B cell (primary cell): ENCODE results near the gene RND1. TPM values are rescaled to one million over a fixed set of nuclear protein-coding genes. Genes with fewer than 3 reads are reported as not detected.

ENCODE experiments used
- ATAC-seq: fragments of 200-7000 bp; cut with Tn5 transposase; one replicate; pipeline ENCODE4 v1.10.0; 2021; ENCODE audit warnings: low read depth, mild to moderate bottlenecking, moderate number of reproducible peaks, moderate library complexity
- CTCF ChIA-PET: fragments of 350-600 bp; sonication (Branson Sonifier 250); formaldehyde crosslinking; loops from one replicate; lab custom pipeline; 2021; ENCODE audit warnings: antibody characterized with exemption, inconsistent platforms; lab: Charles Lee
- POLR2A ChIA-PET: fragments of 350-600 bp; sonication (Branson Sonifier 250); formaldehyde crosslinking; loops from one replicate; lab custom pipeline; 2021; ENCODE audit warnings: antibody characterized with exemption; lab: Charles Lee
- DNase-seq: peaks from one replicate; pipeline ENCODE4 v3.0.0; 2013
- H2AFZ ChIP-seq: 2 replicates; pipeline ENCODE4 v1.6.1; 2012; ENCODE audit warnings: mild to moderate bottlenecking, low read depth, low read length; ENCODE audit not compliant: insufficient read depth, poor library complexity, severe bottlenecking
- H3K27ac ChIP-seq, 2 donors: 1 replicate in 1 of 2; 2 replicates in 1 of 2; pipeline ENCODE4 v1.5.1; 2012 to 2013; ENCODE audit warnings: low read length in 2 of 2, mild to moderate bottlenecking in 2 of 2, moderate library complexity in 1 of 2
- H3K27me3 ChIP-seq, 4 experiments: fragments of 200-600 bp in 1 of 4; sonication (generic) in 1 of 4; replicated peaks in 1 of 4; 1 replicate in 2 of 4; 2 replicates in 2 of 4; pipeline versions ENCODE4 v1.6.1 to v1.7.0; 2013 to 2016; ENCODE audit warnings: low read length in 3 of 4, mild to moderate bottlenecking in 2 of 4, mixed read lengths in 1 of 4, moderate library complexity in 1 of 4; ENCODE audit not compliant: insufficient read depth in 4 of 4, control insufficient read depth in 3 of 4; ENCODE audit errors: control extremely low read depth in 1 of 4
- H3K36me3 ChIP-seq, 2 experiments: replicated peaks in 1 of 2; 1 replicate in 1 of 2; 2 replicates in 1 of 2; pipeline versions ENCODE4 v1.6.1 to v1.7.1; 2013; ENCODE audit warnings: low read length in 1 of 2; ENCODE audit not compliant: insufficient read depth in 2 of 2, control insufficient read depth in 1 of 2; ENCODE audit errors: control extremely low read depth in 1 of 2, extremely low read depth in 1 of 2
- H3K4me1 ChIP-seq, 2 donors: fragments of 200-600 bp in 1 of 2; sonication (generic) in 1 of 2; 1 replicate in 1 of 2; 2 replicates in 1 of 2; pipeline versions ENCODE4 v1.5.1 to v1.6.1; 2013 to 2017; ENCODE audit warnings: low read length in 2 of 2; ENCODE audit not compliant: control insufficient read depth in 2 of 2, insufficient read depth in 2 of 2
- H3K4me2 ChIP-seq: replicated peaks from 2 replicates; pipeline ENCODE3; 2012; ENCODE audit warnings: mild to moderate bottlenecking, low read depth, low read length; ENCODE audit not compliant: poor library complexity, severe bottlenecking
- H3K4me3 ChIP-seq, 5 experiments: fragments of 200-600 bp in 1 of 5; sonication (generic) in 1 of 5; 1 replicate in 3 of 5; 2 replicates in 2 of 5; pipeline versions ENCODE4 v1.5.1 to v1.7.0; 2011 to 2016; ENCODE audit warnings: low read length in 4 of 5, mild to moderate bottlenecking in 4 of 5, low read depth in 2 of 5, control low read depth in 1 of 5, moderate library complexity in 1 of 5; ENCODE audit not compliant: insufficient read depth in 1 of 5; ENCODE audit errors: control extremely low read depth in 1 of 5, extremely low read depth in 1 of 5
- H3K79me2 ChIP-seq: fragments of 200-600 bp; sonication (generic); one replicate; pipeline ENCODE4 v1.6.0; 2016; ENCODE audit warnings: low read length; ENCODE audit not compliant: control insufficient read depth, insufficient read depth
- H3K9ac ChIP-seq: fragments of 200-600 bp; sonication (generic); 2 replicates; pipeline ENCODE4 v1.6.1; 2017; ENCODE audit warnings: mild to moderate bottlenecking, low read length, moderate library complexity
- H3K9me3 ChIP-seq, 3 donors: one replicate each; pipeline versions ENCODE4 v1.6.1 to v1.7.1; 2013; ENCODE audit warnings: low read length in 2 of 3; ENCODE audit not compliant: control insufficient read depth in 2 of 3, insufficient read depth in 1 of 3; ENCODE audit errors: control extremely low read depth in 1 of 3
- H4K20me1 ChIP-seq: 2 replicates; pipeline ENCODE4 v1.6.0; 2012; ENCODE audit warnings: mild to moderate bottlenecking, low read length; ENCODE audit not compliant: insufficient read depth, control insufficient read depth, poor library complexity, severe bottlenecking
- H3K27ac Mint-ChIP-seq: one replicate; pipeline ENCODE4 v1.8.0; 2021; ENCODE audit warnings: mixed read lengths
- H3K27me3 Mint-ChIP-seq: one replicate; pipeline ENCODE4 v1.8.0; 2021; ENCODE audit warnings: mixed read lengths
- H3K4me1 Mint-ChIP-seq: one replicate; pipeline ENCODE4 v1.8.0; 2021; ENCODE audit warnings: mixed read lengths
- H3K4me3 Mint-ChIP-seq: one replicate; pipeline ENCODE4 v1.8.0; 2021; ENCODE audit warnings: mixed read lengths
- H3K9me3 Mint-ChIP-seq: one replicate; pipeline ENCODE4 v1.8.0; 2022; ENCODE audit warnings: mixed read lengths; ENCODE audit not compliant: insufficient read depth
- CTCF ChIP-seq: fragments of 200-600 bp; IDR thresholded peaks from one replicate; pipeline ENCODE4 v1.8.0; 2022; ENCODE audit warnings: antibody characterized with exemption, mild to moderate bottlenecking
- EZH2 ChIP-seq: IDR thresholded peaks from 2 replicates; pipeline ENCODE4 v1.6.1; 2012; ENCODE audit warnings: borderline replicate concordance, low read depth, mild to moderate bottlenecking, moderate library complexity, low read length; ENCODE audit not compliant: insufficient read depth, poor library complexity, severe bottlenecking
- WGBS: methylation state at CpG from one replicate; pipeline ENCODE4 v1.1.5; 2013; ENCODE audit warnings: missing lambda C conversion rate; ENCODE audit not compliant: insufficient coverage; 5-methylcytosine and 5-hydroxymethylcytosine counted together
- intact Hi-C: fragments of 100-400 bp; cut with micrococcal nuclease; formaldehyde crosslinking; loops from one replicate; pipeline ENCODE4 v1.10.0; 2022
- polyA plus RNA-seq: library from polyadenylated mRNA; depleted of rRNA; stranded (reverse); fragments of >200 nt; gene quantifications from 2 replicates; pipeline ENCODE4 v1.2.3, GENCODE V29; 2012
- total RNA-seq, 2 donors: library from RNA; stranded (reverse); fragments of 120-200 nt in 1 of 2; gene quantifications; 1 replicate in 1 of 2; 2 replicates in 1 of 2; pipeline versions ENCODE4 v1.2.3 to v1.2.4, GENCODE V29; 2013 to 2022

RND1 gene
- total and polyA plus RNA-seq, 2 donors (not counting 1 experiment from before 2014, with no cell fraction given) = 7.3 to 19.5 TPM

- peaks cover 3% of the 10 kb centered on the region for H3K4me1 Mint-ChIP-seq
- peaks cover 31% of the 10 kb centered on the region for H3K27me3 Mint-ChIP-seq
- no peaks in the 10 kb centered on the region for H3K79me2 ChIP-seq
- H3K4me3 Mint-ChIP-seq = no peak overlapping the region
- H3K4me3 ChIP-seq = no peak overlapping the region
- H2AFZ ChIP-seq = no peak overlapping the region
- no peak overlapping the region for H3K27ac Mint-ChIP-seq
- H3K36me3 ChIP-seq = no peaks in the 10 kb centered on the region
- no peaks in the 10 kb centered on the region for H4K20me1 ChIP-seq
- 88% methylated on average over 11 of the region's 13 CpGs for WGBS
- H3K4me2 ChIP-seq = no peak overlapping the region
- H3K9me3 Mint-ChIP-seq = no peaks in the 10 kb centered on the region
- intact Hi-C loops = no loop called here
- H3K27ac ChIP-seq = no peak overlapping the region
- no peaks in the 10 kb centered on the region for H3K9me3 ChIP-seq
- no peaks in the 10 kb centered on the region for H3K4me1 ChIP-seq
- no peak for TF ChIP-seq CTCF
- TF ChIP-seq EZH2 = no peak
- no peak overlapping the region for H3K9ac ChIP-seq
- ChIA-PET POLR2A (interaction anchor here (0.6 kb wide), 1 partner anchor 62 kb away, joined by 5 read pairs; no protein-coding TSS in a partner anchor), CTCF (interaction anchor here (0.5 to 4.4 kb wide), 4 partner anchors 9 to 529 kb away, joined by 3 to 28 read pairs (median 6); partner anchors contain the start of gene DDX23)
- ATAC-seq (no peak), DNase-seq (no peak)
- peaks cover 0 to 31% (median 18%) of the 10 kb centered on the region in 4 experiments for H3K27me3 ChIP-seq
Measured at GRCh38 chr12:48883305-48884161, 17.9 kb upstream of the RND1 start.

- ATAC-seq (no peak), DNase-seq (no peak)
- Histone ChIP-seq H3K9ac (no peak overlapping the region), H2AFZ (no peak overlapping the region), H4K20me1 (no peaks in the 10 kb centered on the region), H3K36me3 (no peaks in the 10 kb centered on the region), H3K27ac (no peak overlapping the region), H3K4me1 (no peaks in the 10 kb centered on the region), H3K4me2 (no peak overlapping the region), H3K27me3 (peaks cover 0 to 33% (median 18%) of the 10 kb centered on the region in 4 experiments), H3K9me3 (no peaks in the 10 kb centered on the region), H3K4me3 (no peak overlapping the region), H3K79me2 (no peaks in the 10 kb centered on the region)
- H3K9me3 Mint-ChIP-seq = no peaks in the 10 kb centered on the region
- H3K27me3 Mint-ChIP-seq = peaks cover 34% of the 10 kb centered on the region
- ChIA-PET POLR2A (no interaction called here), CTCF (interaction anchor here (4.4 kb wide), 1 partner anchor 30 kb away, joined by 28 read pairs; the partner anchor contains the start of gene DDX23)
- H3K27ac Mint-ChIP-seq = no peak overlapping the region
- H3K4me1 Mint-ChIP-seq = peaks cover 3% of the 10 kb centered on the region
- H3K4me3 Mint-ChIP-seq = no peak overlapping the region
- TF ChIP-seq EZH2 (no peak), CTCF (no peak)
- WGBS = 100% methylated on average over 1 of the region's 3 CpGs
- intact Hi-C loops = no loop called here
Measured at GRCh38 chr12:48882972-48883304, 17.3 kb upstream of the RND1 start.
